ENCODE data around the gene DNAAF9.

DNAAF9 gene

DNA sequence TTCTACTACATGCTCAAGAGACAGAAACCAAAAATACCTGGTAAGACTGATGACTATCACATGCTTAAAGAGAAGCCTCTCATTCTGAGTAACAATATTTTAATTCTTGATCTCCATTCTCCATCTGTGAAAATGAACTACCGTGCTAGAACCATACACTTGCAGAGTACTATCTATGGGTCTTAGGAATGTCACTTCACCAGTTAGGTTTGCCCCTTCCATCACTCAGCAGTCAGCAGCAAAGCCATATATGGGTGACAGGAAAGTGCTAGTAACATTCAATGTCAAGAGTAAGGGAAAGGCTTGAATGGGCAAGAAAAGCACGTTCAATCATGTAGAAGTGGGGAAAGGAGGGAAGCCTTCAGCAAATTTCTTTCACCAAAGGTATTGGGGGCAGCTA lies 2.3 kb downstream of the DNAAF9 start:
- no peak for DNase-seq (ENCODE audit: low read depth)
- TF ChIP-seq, protein P1, sequence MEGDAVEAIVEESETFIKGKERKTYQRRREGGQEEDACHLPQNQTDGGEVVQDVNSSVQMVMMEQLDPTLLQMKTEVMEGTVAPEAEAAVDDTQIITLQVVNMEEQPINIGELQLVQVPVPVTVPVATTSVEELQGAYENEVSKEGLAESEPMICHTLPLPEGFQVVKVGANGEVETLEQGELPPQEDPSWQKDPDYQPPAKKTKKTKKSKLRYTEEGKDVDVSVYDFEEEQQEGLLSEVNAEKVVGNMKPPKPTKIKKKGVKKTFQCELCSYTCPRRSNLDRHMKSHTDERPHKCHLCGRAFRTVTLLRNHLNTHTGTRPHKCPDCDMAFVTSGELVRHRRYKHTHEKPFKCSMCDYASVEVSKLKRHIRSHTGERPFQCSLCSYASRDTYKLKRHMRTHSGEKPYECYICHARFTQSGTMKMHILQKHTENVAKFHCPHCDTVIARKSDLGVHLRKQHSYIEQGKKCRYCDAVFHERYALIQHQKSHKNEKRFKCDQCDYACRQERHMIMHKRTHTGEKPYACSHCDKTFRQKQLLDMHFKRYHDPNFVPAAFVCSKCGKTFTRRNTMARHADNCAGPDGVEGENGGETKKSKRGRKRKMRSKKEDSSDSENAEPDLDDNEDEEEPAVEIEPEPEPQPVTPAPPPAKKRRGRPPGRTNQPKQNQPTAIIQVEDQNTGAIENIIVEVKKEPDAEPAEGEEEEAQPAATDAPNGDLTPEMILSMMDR (conservative IDR thresholded peaks at IDR 0.05; ENCODE audit: control insufficient read depth, insufficient read depth, low read depth, low read length) = no peak
- H3K4me3 ChIP-seq (ENCODE audit: control insufficient read depth, low read depth, low read length) = no peak overlapping the region

DNA sequence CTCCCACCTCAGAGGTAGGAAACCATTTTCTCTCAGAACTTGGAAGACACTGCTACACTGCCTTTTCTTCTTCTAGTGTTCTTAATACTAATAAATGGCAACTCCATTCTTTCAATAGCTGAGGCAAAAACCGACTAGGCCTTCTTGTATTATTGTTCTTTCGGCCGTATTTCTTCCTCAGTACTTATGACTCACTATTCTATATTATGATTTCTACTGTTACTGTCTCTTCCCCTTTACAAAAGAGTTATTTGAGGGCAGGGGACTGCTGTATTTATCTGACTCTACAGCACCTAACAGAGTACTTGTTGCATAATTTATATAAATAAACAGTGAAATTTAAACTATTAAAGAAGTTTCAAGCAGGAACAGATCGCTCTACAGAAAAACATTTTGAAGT lies 3.1 kb downstream of the DNAAF9 start:
- DNase-seq (ENCODE audit: low read depth) = no peak
- no peak overlapping the region for H3K4me3 ChIP-seq (ENCODE audit: control insufficient read depth, low read depth, low read length)
- TF ChIP-seq, protein P1 (conservative IDR thresholded peaks at IDR 0.05; ENCODE audit: control insufficient read depth, insufficient read depth, low read depth, low read length) = no peak

DNA sequence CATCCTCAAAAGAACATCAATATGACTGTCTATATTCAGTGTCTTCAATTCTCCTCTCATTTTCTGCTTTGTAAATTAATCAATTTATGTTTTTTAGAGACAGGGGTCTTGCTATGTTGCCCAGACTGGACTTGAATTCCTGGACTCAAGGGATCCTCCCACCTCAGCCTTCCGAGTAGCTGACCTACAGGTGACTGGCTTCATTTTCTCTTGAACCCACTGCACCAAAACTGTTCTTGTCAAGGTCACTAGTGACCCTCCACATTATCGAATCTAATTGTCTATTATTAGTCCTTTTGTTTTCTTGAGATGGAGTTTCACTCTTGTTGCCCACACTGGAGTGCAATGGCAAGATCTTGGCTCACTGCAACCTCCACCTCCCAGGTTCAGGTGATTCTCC lies 3.7 kb downstream of the DNAAF9 start:
- H3K4me3 ChIP-seq (ENCODE audit: control insufficient read depth, low read depth, low read length) = no peak overlapping the region
- no peak for DNase-seq (ENCODE audit: low read depth)
- TF ChIP-seq, protein P1 (conservative IDR thresholded peaks at IDR 0.05; ENCODE audit: control insufficient read depth, insufficient read depth, low read depth, low read length) = no peak

DNA sequence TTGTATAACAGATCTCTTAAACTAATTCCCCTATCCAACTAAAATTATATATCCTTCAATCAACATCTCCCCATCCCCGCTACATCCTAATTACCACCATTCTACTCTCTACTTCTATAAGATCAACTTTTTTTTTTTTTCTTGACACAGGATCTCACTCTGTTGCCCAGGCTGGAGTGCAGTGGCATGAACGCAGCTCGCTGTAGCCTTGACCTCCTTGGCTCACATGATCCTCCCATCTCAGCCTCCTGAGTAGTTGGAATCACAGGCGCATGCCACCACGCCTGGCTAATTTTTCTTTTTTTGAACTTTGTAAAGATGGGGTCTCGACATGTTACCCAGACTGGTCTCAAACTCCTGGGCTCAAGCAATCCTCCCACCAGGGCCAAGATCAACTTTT lies 5.0 kb downstream of the DNAAF9 start:
- DNase-seq (ENCODE audit: low read depth) = no peak

DNA sequence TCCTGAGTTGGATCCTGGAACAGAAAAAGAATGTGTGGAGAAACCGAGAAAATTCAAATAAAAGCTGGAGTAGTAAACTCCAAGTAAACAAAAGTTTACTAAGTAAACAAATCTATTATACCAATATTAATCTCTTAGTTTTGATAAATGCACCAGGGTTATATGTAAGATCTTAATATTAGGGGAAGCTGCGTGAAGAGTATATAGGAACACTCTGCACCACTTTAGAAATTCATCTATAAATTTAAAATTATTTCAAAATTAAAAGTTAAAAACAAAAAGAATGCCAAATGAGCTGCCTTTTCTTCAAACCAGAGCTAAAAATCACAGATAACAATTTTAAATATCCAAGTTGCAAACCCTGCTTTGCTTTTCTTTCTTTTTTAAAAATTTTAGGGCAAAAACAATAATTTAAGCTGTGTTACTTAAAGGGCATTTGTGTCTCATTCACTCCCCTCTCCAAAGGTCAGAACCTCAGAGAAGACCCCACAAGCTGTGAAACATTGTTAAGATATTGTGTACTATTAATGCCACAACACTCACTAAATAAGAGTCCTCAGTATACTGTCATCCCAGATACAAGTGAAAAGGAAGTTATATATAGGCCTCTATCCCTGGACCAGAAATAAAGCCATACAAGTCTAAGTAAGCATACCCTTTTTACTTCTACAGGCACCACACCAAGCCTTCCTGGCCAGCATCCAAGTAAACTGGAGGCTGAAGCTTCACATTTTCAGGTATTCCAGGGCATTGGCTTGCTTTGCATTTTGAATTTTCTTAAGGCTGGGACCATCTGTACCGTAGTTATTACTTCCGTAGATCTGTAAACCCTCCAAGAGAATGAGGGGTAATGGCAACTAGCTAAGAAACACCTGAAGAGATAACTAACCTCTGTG lies 7.0 kb downstream of the DNAAF9 start:
- TF ChIP-seq, protein P1 (conservative IDR thresholded peaks at IDR 0.05; ENCODE audit: control insufficient read depth, insufficient read depth, low read depth, low read length) = no peak
- no peak overlapping the region for H3K4me3 ChIP-seq (ENCODE audit: control insufficient read depth, low read depth, low read length)
- DNase-seq (ENCODE audit: low read depth) = no peak

More for the DNA sequence above, 5.0 kb downstream of the DNAAF9 start:
- no peak overlapping the region for H3K4me3 ChIP-seq (ENCODE audit: control insufficient read depth, low read depth, low read length)
- TF ChIP-seq, protein P1 (conservative IDR thresholded peaks at IDR 0.05; ENCODE audit: control insufficient read depth, insufficient read depth, low read depth, low read length) = no peak

- H3K4me3 ChIP-seq (ENCODE audit: control insufficient read depth, low read depth, low read length) = no peak overlapping the region
- TF ChIP-seq, protein P1 (conservative IDR thresholded peaks at IDR 0.05; ENCODE audit: control insufficient read depth, insufficient read depth, low read depth, low read length) = no peak
- DNase-seq (ENCODE audit: low read depth) = peak; percentile 27
Observed at GRCh38 chr20:3398681-3399252, 8.7 kb downstream of the DNAAF9 start.
